Gastroesophageal sphincter (tissue), 4 donors: ENCODE data around the gene KCNK6. TPM values are rescaled to one million over a fixed set of nuclear protein-coding genes. Genes with fewer than 3 reads are reported as not detected.

Experiments
- ATAC-seq: fragments of 150-250 bp; one replicate; pipeline ENCODE4 v1.9.1; 2016; ENCODE audit warnings: mild to moderate bottlenecking, moderate library complexity
- H3K27ac ChIP-seq, 4 donors: fragments of 200-600 bp; sonication (generic) in 3 of 4; 1 replicate in 3 of 4; 2 replicates in 1 of 4; pipeline ENCODE4 v1.5.1; 2016 to 2019
- H3K27me3 ChIP-seq: fragments of 200-600 bp; sonication (generic); one replicate; pipeline ENCODE4 v1.5.1; 2019
- H3K36me3 ChIP-seq, 2 donors: fragments of 200-600 bp; sonication (generic); one replicate each; pipeline ENCODE4 v1.5.1; 2019; ENCODE audit warnings: control low read depth in 1 of 2
- H3K4me1 ChIP-seq, 3 donors: fragments of 200-600 bp; sonication (generic); 1 replicate in 2 of 3; 2 replicates in 1 of 3; pipeline ENCODE4 v1.5.1; 2016 to 2019; ENCODE audit warnings: control low read depth in 2 of 3
- H3K4me3 ChIP-seq, 2 donors: fragments of 200-600 bp; sonication (generic); one replicate each; pipeline ENCODE4 v1.5.1; 2019; ENCODE audit warnings: mild to moderate bottlenecking in 1 of 2, moderate library complexity in 1 of 2
- H3K9me3 ChIP-seq, 3 donors: fragments of 200-600 bp; sonication (generic); one replicate each; pipeline ENCODE4 v1.5.1; 2017 to 2019; ENCODE audit warnings: control low read depth in 2 of 3
- EP300 ChIP-seq: sonication (generic); formaldehyde crosslinking; IDR thresholded peaks from one replicate; pipeline ENCODE4 v1.6.1; 2017; ENCODE audit warnings: antibody characterized with exemption, mild to moderate bottlenecking
- POLR2A ChIP-seq, 2 donors: fragments of 450-650 bp; IDR thresholded peaks; one replicate each; pipeline ENCODE4 v1.6.1; 2017; ENCODE audit warnings: antibody characterized with exemption in 2 of 2, mild to moderate bottlenecking in 2 of 2, moderate library complexity in 1 of 2
- POLR2AphosphoS5 ChIP-seq: sonication (generic); formaldehyde crosslinking; IDR thresholded peaks from one replicate; pipeline ENCODE4 v1.6.1; 2017; ENCODE audit warnings: antibody characterized with exemption
- WGBS, 2 donors: methylation state at CpG; one replicate each; pipeline ENCODE4 v1.1.5; 2018; ENCODE audit warnings: low coverage in 1 of 2; 5-methylcytosine and 5-hydroxymethylcytosine counted together
- total RNA-seq, 4 donors: library from RNA; depleted of rRNA; stranded (reverse); fragments of >200 nt; gene quantifications; one replicate each; pipeline ENCODE4 v1.1.0, GENCODE V29; 2016
- TF ChIP-seq, protein P1 (sequence below), 4 experiments: fragments of 200-600 bp in 2 of 4; fragments of 450-650 bp in 2 of 4; sonication (generic) in 1 of 4; IDR thresholded peaks; one replicate each; pipeline ENCODE4 v1.5.1; 2017 to 2019; ENCODE audit warnings: antibody characterized with exemption in 4 of 4, mild to moderate bottlenecking in 2 of 4, moderate library complexity in 2 of 4

KCNK6 gene
- total RNA-seq, 4 donors from 2014 or later: 2.3 to 9.3 (median 6.1) TPM

DNA sequence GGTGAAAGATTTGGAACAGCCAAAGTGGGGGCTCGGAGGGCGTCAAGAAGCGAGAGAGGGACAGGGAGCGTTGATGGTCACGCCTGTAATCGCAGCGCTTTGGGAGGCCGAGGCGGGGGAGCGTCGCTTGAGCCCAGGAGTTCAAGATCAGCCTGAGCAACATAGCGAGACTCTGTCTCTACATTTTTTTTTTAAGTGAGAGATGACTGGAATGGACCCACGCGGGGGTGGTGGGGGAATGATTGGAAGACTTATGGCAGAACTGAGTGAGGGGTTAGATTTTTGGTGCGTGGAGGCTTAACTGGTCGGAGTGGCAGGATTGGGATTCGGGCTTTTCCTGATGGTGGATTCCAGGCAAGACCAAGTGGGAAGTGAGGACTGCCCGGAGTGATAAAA is 55.5 kb downstream of the KCNK6 start:
- H3K4me3 ChIP-seq: peak overlapping the region; percentile 73 to 92
- peaks cover 8 to 32% (median 16%) of the 10 kb centered on the region in 3 donors for H3K4me1 ChIP-seq
- H3K36me3 ChIP-seq: peaks cover 0 to 40% of the 10 kb centered on the region in 2 donors
- ATAC-seq: no peak
- WGBS, 2 donors: 0% methylated on average over 1 to 12 of the region's 18 CpGs
- H3K27me3 ChIP-seq: peaks cover 1% of the 10 kb centered on the region
- TF ChIP-seq, protein P1, sequence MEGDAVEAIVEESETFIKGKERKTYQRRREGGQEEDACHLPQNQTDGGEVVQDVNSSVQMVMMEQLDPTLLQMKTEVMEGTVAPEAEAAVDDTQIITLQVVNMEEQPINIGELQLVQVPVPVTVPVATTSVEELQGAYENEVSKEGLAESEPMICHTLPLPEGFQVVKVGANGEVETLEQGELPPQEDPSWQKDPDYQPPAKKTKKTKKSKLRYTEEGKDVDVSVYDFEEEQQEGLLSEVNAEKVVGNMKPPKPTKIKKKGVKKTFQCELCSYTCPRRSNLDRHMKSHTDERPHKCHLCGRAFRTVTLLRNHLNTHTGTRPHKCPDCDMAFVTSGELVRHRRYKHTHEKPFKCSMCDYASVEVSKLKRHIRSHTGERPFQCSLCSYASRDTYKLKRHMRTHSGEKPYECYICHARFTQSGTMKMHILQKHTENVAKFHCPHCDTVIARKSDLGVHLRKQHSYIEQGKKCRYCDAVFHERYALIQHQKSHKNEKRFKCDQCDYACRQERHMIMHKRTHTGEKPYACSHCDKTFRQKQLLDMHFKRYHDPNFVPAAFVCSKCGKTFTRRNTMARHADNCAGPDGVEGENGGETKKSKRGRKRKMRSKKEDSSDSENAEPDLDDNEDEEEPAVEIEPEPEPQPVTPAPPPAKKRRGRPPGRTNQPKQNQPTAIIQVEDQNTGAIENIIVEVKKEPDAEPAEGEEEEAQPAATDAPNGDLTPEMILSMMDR (IDR thresholded peaks at IDR 0.05): no peak
- TF ChIP-seq POLR2A (IDR thresholded peaks at IDR 0.05) (no peak), POLR2AphosphoS5 (no peak), EP300 (no peak)
- H3K27ac ChIP-seq: peak overlapping the region; percentile 57 to 93 (median 90)
- H3K9me3 ChIP-seq: no peaks in the 10 kb centered on the region

DNA sequence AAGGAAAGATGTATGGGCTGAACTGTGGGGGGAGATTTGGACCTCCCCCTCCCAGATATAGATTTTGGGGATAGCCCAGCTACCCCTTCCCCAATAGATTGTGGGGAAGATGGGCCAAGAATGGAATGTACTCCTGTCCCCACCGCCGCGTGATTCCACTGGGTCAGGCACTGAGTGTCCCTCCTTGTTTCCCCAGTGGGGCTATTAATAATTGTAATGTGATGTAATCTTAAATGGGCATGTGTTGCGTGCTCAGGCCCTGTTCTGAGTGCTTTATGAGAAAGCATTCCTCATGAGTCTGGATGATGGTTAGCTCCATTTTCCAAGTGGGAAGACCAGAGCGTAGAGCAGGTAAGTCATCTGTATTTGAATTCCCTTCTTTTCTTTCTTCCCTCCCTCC is 56.1 kb downstream of the KCNK6 start:
- Histone ChIP-seq H3K4me3 (peak overlapping the region; percentile 73 to 92), H3K36me3 (peaks cover 0 to 46% of the 10 kb centered on the region in 2 donors), H3K27me3 (no peaks in the 10 kb centered on the region), H3K9me3 (no peaks in the 10 kb centered on the region), H3K27ac (no peak overlapping the region), H3K4me1 (peaks cover 8 to 32% (median 16%) of the 10 kb centered on the region in 3 donors)
- no peak for TF ChIP-seq EP300
- TF ChIP-seq, protein P1 (IDR thresholded peaks at IDR 0.05): no peak
- no peak for TF ChIP-seq POLR2AphosphoS5
- TF ChIP-seq POLR2A (IDR thresholded peaks at IDR 0.05): no peak
- WGBS, 2 donors: 64% methylated on average over 5 of the region's 5 CpGs; no CpG with 5 or more reads in 1 of the 2 donors
- no peak for ATAC-seq

DNA sequence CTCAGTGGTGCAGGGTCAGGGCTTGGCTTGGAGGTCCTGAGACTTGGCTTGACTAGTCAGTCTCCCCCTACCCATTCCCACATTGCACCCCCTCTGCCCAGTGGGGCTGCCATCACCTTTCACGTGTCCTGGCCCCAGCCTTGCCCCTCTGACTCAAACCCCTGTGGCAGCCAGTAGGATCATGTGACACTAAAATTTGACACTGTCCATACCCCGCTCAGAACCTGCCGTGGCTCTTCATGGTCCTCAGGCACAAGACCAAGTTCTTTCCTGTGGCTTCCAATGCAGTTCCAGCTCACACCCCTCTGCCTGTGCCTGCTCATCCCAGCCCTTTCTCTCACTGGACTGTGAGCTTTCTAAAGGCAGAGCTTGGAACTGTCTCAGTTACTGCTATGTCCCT is 56.9 kb downstream of the KCNK6 start:
- no peak for TF ChIP-seq POLR2A (IDR thresholded peaks at IDR 0.05)
- TF ChIP-seq, protein P1 (IDR thresholded peaks at IDR 0.05): no peak
- TF ChIP-seq POLR2AphosphoS5: no peak
- no peak for TF ChIP-seq EP300
- no peak for ATAC-seq
- Histone ChIP-seq H3K36me3 (peaks cover 0 to 55% of the 10 kb centered on the region in 2 donors), H3K27me3 (no peaks in the 10 kb centered on the region), H3K4me1 (peaks cover 8 to 32% (median 16%) of the 10 kb centered on the region in 3 donors), H3K27ac (no peak overlapping the region), H3K4me3 (no peak overlapping the region), H3K9me3 (no peaks in the 10 kb centered on the region)
- whole genome bisulfite sequencing, 2 donors: 40 to 44% methylated on average over 1 of the region's 3 CpGs

DNA sequence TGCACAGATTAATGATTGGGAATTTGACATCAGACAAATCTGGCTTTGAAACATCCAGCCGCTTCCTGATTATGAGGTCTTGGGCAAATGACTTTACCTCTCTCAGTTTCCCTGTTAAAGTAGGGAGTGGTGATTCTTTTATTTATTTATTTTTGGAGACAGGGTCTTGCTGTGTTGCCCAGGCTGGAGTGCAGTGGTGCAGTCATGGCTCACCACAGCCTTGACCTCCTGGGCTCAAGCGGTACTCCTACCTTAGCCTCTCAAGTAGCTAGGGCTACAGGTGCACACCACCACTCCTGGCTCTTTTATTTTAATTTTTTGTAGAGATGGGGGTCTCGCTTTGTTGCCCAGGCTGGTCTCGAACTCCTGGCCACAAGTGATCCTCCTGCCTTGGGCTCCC is 57.4 kb downstream of the KCNK6 start:
- H3K36me3 ChIP-seq: peaks cover 0 to 59% of the 10 kb centered on the region in 2 donors
- no peak overlapping the region for H3K4me3 ChIP-seq
- WGBS, 2 donors: 92 to 100% methylated on average over 1 to 2 of the region's 4 CpGs
- H3K27me3 ChIP-seq: peaks cover 1% of the 10 kb centered on the region
- peaks cover 8 to 32% (median 16%) of the 10 kb centered on the region in 3 donors for H3K4me1 ChIP-seq
- H3K27ac ChIP-seq: no peak overlapping the region
- ATAC-seq: no peak
- TF ChIP-seq EP300 (no peak), POLR2AphosphoS5 (no peak), POLR2A (IDR thresholded peaks at IDR 0.05) (no peak)
- TF ChIP-seq, protein P1 (IDR thresholded peaks at IDR 0.05): no peak
- no peaks in the 10 kb centered on the region for H3K9me3 ChIP-seq

DNA sequence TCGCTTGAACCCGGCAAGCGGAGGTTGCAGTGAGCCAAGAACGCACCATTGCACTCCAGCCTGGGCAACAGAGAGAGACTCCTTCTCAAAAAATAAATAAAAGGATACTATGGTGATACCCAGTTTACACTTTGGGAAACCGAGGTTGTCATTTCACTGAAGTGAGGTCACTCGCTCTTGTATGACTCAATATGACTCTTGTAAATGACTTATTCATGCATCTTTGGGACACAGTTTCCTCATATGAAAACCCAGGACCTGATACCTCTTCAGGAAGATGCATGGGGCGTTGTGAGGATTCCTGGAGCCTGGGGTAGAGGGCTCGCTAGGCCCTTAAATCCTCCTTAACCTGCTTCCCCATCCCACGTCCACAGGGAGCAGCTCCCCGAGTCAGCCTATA is 59.2 kb downstream of the KCNK6 start:
- H3K36me3 ChIP-seq: peaks cover 0 to 78% of the 10 kb centered on the region in 2 donors

More for the DNA sequence above, 59.2 kb downstream of the KCNK6 start:
- H3K27ac ChIP-seq: no peak overlapping the region
- peaks cover 8 to 30% (median 16%) of the 10 kb centered on the region in 3 donors for H3K4me1 ChIP-seq
- no peak for ATAC-seq
- TF ChIP-seq POLR2A (IDR thresholded peaks at IDR 0.05): no peak
- no peak for TF ChIP-seq EP300
- TF ChIP-seq, protein P1 (IDR thresholded peaks at IDR 0.05): no peak
- TF ChIP-seq POLR2AphosphoS5: no peak
- WGBS, 2 donors: 90 to 93% methylated on average over 2 to 6 of the region's 10 CpGs
- H3K9me3 ChIP-seq: no peaks in the 10 kb centered on the region
- H3K27me3 ChIP-seq: peaks cover 17% of the 10 kb centered on the region
- H3K4me3 ChIP-seq: no peak overlapping the region
